Nucleus accumbens (tissue), 56 donors: ENCODE measurements around the gene NAPSA.

Experiments
- DNase-seq, 56 donors: peaks; one replicate each; lab custom pipeline; 2025; lab: John Stamatoyannopoulos, UW

Gene NAPSA

GRCh38 chr19:50384685-50385535 lies 19.5 kb upstream of the NAPSA start:
- peak in 2 of 56 donors; percentile 1 to 21 for DNase-seq

GRCh38 chr19:50383852-50384684 lies 18.6 kb upstream of the NAPSA start, which contains the start of gene POLD1:
Gene POLD1, plus strand, starts transcription at chr19:50384347. Its CDS starts 14,505 bp downstream, at chr19:50398852.
- peak; percentile 48 to 97 (median 90) for DNase-seq

GRCh38 chr19:50383001-50383851 lies 17.8 kb upstream of the NAPSA start:
- DNase-seq = peak in 2 of 56 donors; percentile 32 to 49

- peak in 1 of 56 donors; percentile 2 for DNase-seq
These were observed 16.7 kb upstream of the NAPSA start for GRCh38 chr19:50381881-50382729.

GRCh38 chr19:50380751-50381151 lies 15.3 kb upstream of the NAPSA start:
- peak in 3 of 56 donors; percentile 5 to 26 (median 15) for DNase-seq

GRCh38 chr19:50380137-50380536 lies 14.7 kb upstream of the NAPSA start:
- DNase-seq = no peak

- no peak for DNase-seq
These were observed 14.2 kb upstream of the NAPSA start for GRCh38 chr19:50379602-50380001.

- no peak for DNase-seq
These were observed 13.4 kb upstream of the NAPSA start for GRCh38 chr19:50378863-50379236.

- no peak for DNase-seq
These were observed 12.9 kb upstream of the NAPSA start for GRCh38 chr19:50378169-50378862.

GRCh38 chr19:50377517-50377916 lies 12.1 kb upstream of the NAPSA start:
- no peak for DNase-seq

- peak in 3 of 56 donors; percentile 37 to 57 (median 49) for DNase-seq
These were observed 11.6 kb upstream of the NAPSA start for GRCh38 chr19:50377051-50377461.

GRCh38 chr19:50376166-50377050 lies 11.0 kb upstream of the NAPSA start, which contains the start of gene NR1H2:
Gene NR1H2, plus strand, starts transcription at chr19:50376457. Its CDS starts 1,149 bp downstream, at chr19:50377606.
- peak; percentile 65 to 97 (median 92) for DNase-seq

- DNase-seq = no peak
These were observed 6.6 kb upstream of the NAPSA start for GRCh38 chr19:50371914-50372475.

- peak; percentile 17 to 92 (median 78) for DNase-seq
These were observed 3.5 kb upstream of the NAPSA start for GRCh38 chr19:50368649-50369570.

- DNase-seq = no peak
These were observed 2.6 kb downstream of the NAPSA start for GRCh38 chr19:50362656-50363424.
